Measurements from ENCODE around the gene SLIT3.

DNA sequence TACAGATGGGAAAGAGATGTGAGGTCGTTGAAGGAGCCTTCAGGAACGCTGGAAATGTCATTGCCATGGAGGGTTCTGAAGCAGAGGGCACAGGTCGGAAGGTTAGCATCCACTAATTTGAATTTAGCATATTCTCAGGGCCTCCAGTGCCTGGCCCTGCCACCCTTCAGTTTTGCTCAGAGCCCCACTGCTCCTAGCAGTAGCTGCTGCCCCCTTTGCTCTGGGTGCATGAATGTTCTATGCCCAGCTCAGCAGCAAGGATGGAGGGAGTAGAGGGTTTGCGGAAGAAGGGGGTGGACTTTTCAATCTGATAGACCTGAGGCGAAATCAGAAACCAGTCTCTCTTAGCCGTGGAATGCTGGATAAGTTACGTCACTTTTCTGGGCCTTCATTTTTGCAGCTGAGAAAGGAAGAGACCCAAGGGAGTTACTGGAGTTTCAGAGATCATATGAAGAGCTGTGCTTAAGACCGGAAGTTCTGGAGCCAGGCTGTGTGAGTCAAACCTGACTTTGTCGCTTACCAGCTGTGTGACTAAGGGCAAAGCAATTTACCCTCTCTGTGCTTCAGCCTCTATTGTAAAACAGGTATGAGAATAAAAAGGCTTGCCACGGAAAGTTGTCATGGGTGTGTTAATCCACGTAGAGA lies 588.5 kb downstream of the SLIT3 start:
- TF ChIP-seq YY1 (IDR thresholded peaks at IDR 0.05; ENCODE audit: low read depth, low read length) (no peak), TAF1 (IDR thresholded peaks at IDR 0.05; ENCODE audit: borderline replicate concordance, low read depth, low read length) (no peak), ELK1 (IDR thresholded peaks at IDR 0.05; ENCODE audit: low read depth, low read length) (no peak), RAD21 (IDR thresholded peaks at IDR 0.05; ENCODE audit: insufficient read depth, low read depth, low read length) (no peak), GABPA (IDR thresholded peaks at IDR 0.05; ENCODE audit: low read depth) (no peak), ZSCAN29 (IDR thresholded peaks at IDR 0.05) (no peak), POLR2A (IDR thresholded peaks at IDR 0.05; ENCODE audit: low read depth, low read length) (no peak), EGR1 (IDR thresholded peaks at IDR 0.05; ENCODE audit: borderline replicate concordance in 1 of 2, low read depth in 2 of 2, low read length in 2 of 2) (no peak)
- TF ChIP-seq, protein P1, sequence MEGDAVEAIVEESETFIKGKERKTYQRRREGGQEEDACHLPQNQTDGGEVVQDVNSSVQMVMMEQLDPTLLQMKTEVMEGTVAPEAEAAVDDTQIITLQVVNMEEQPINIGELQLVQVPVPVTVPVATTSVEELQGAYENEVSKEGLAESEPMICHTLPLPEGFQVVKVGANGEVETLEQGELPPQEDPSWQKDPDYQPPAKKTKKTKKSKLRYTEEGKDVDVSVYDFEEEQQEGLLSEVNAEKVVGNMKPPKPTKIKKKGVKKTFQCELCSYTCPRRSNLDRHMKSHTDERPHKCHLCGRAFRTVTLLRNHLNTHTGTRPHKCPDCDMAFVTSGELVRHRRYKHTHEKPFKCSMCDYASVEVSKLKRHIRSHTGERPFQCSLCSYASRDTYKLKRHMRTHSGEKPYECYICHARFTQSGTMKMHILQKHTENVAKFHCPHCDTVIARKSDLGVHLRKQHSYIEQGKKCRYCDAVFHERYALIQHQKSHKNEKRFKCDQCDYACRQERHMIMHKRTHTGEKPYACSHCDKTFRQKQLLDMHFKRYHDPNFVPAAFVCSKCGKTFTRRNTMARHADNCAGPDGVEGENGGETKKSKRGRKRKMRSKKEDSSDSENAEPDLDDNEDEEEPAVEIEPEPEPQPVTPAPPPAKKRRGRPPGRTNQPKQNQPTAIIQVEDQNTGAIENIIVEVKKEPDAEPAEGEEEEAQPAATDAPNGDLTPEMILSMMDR (IDR thresholded peaks at IDR 0.05 in 2 of 3, conservative IDR thresholded peaks at IDR 0.05 in 1 of 3; ENCODE audit: control insufficient read depth in 2 of 3, extremely low read depth in 1 of 3, insufficient read depth in 1 of 3, low read depth in 3 of 3, low read length in 3 of 3): no peak
- TF ChIP-seq, protein P2, sequence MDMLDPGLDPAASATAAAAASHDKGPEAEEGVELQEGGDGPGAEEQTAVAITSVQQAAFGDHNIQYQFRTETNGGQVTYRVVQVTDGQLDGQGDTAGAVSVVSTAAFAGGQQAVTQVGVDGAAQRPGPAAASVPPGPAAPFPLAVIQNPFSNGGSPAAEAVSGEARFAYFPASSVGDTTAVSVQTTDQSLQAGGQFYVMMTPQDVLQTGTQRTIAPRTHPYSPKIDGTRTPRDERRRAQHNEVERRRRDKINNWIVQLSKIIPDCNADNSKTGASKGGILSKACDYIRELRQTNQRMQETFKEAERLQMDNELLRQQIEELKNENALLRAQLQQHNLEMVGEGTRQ (IDR thresholded peaks at IDR 0.05; ENCODE audit: borderline replicate concordance, low read depth, low read length): no peak
